KMS-11 (cell line): ENCODE measurements around the gene CYSTM1.

Experiments used
- H2AFZ ChIP-seq: fragments of 200-600 bp; sonication (generic); 2 replicates; pipeline ENCODE4 v1.6.1; 2016; ENCODE audit warnings: antibody characterized with exemption, mixed run types, low read depth
- H3K27ac ChIP-seq: fragments of 200-600 bp; sonication (generic); 2 replicates; pipeline ENCODE4 v1.6.1; 2016; ENCODE audit warnings: mild to moderate bottlenecking, mixed run types
- H3K27me3 ChIP-seq: fragments of 200-600 bp; sonication (generic); 2 replicates; pipeline ENCODE4 v1.6.1; 2017; ENCODE audit warnings: mild to moderate bottlenecking, low read depth, mixed run types, moderate library complexity; ENCODE audit not compliant: insufficient read depth
- H3K36me3 ChIP-seq: fragments of 200-600 bp; sonication (generic); 2 replicates; pipeline ENCODE4 v1.6.1; 2017; ENCODE audit warnings: mild to moderate bottlenecking, mixed run types; ENCODE audit not compliant: insufficient read depth
- H3K4me1 ChIP-seq: fragments of 200-600 bp; sonication (generic); 2 replicates; pipeline ENCODE4 v1.6.1; 2016; ENCODE audit warnings: mild to moderate bottlenecking, low read depth, mixed run types; ENCODE audit not compliant: poor library complexity, severe bottlenecking
- H3K4me2 ChIP-seq: fragments of 200-600 bp; sonication (generic); 2 replicates; pipeline ENCODE4 v1.7.0; 2016; ENCODE audit warnings: mild to moderate bottlenecking, mixed run types
- H3K4me3 ChIP-seq: fragments of 200-600 bp; sonication (generic); IDR thresholded peaks from 2 replicates; pipeline ENCODE4 v1.6.1; 2017; ENCODE audit warnings: low read depth, low read length, mixed read lengths; ENCODE audit not compliant: insufficient read depth
- H3K79me2 ChIP-seq: fragments of 200-600 bp; sonication (generic); 2 replicates; pipeline ENCODE4 v1.6.1; 2016; ENCODE audit warnings: low read depth, mixed run types; ENCODE audit not compliant: insufficient read depth
- H3K9ac ChIP-seq: fragments of 200-600 bp; sonication (generic); 2 replicates; pipeline ENCODE4 v1.6.1; 2016; ENCODE audit warnings: mild to moderate bottlenecking, mixed run types
- H4K20me1 ChIP-seq: fragments of 200-600 bp; sonication (generic); 2 replicates; pipeline ENCODE4 v1.6.1; 2016; ENCODE audit warnings: mild to moderate bottlenecking, mixed run types; ENCODE audit not compliant: insufficient read depth
- TF ChIP-seq, protein P1 (sequence below): fragments of 200-600 bp; sonication (generic); conservative IDR thresholded peaks from 2 replicates; pipeline ENCODE4 v1.6.1; 2017; ENCODE audit warnings: low read depth, mild to moderate bottlenecking, antibody characterized with exemption, low read length, moderate library complexity, mixed read lengths

CYSTM1 gene

DNA sequence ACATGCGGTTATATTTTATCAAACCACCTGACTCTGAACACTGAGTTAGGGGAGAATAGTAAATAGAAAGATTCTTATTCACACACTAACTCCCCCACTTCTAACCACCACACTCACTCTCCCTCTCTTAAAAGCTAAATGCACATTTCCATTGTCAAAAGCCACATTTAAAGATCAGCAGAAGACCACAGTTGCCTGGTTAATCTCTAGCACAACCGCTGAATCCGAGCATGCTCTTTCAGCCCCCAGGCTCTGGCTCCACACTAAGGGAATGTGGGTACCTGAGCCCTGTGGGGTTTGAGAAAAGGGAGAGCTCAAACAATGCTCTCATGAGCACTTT lies 92.2 kb downstream of the CYSTM1 start:
- TF ChIP-seq, protein P1, sequence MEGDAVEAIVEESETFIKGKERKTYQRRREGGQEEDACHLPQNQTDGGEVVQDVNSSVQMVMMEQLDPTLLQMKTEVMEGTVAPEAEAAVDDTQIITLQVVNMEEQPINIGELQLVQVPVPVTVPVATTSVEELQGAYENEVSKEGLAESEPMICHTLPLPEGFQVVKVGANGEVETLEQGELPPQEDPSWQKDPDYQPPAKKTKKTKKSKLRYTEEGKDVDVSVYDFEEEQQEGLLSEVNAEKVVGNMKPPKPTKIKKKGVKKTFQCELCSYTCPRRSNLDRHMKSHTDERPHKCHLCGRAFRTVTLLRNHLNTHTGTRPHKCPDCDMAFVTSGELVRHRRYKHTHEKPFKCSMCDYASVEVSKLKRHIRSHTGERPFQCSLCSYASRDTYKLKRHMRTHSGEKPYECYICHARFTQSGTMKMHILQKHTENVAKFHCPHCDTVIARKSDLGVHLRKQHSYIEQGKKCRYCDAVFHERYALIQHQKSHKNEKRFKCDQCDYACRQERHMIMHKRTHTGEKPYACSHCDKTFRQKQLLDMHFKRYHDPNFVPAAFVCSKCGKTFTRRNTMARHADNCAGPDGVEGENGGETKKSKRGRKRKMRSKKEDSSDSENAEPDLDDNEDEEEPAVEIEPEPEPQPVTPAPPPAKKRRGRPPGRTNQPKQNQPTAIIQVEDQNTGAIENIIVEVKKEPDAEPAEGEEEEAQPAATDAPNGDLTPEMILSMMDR: no peak
- Histone ChIP-seq H3K27ac (peak overlapping the region; percentile 26; the same call in 1 of the 2 replicates), H3K27me3 (no peaks in the 10 kb centered on the region; the same call in 1 of the 2 replicates), H3K4me3 (no peak overlapping the region), H2AFZ (no peak overlapping the region), H4K20me1 (no peaks in the 10 kb centered on the region; the same call in 1 of the 2 replicates), H3K9ac (no peak overlapping the region), H3K79me2 (no peaks in the 10 kb centered on the region), H3K4me1 (peaks cover 49% of the 10 kb centered on the region), H3K4me2 (peak overlapping the region; percentile 74), H3K36me3 (no peaks in the 10 kb centered on the region)

DNA sequence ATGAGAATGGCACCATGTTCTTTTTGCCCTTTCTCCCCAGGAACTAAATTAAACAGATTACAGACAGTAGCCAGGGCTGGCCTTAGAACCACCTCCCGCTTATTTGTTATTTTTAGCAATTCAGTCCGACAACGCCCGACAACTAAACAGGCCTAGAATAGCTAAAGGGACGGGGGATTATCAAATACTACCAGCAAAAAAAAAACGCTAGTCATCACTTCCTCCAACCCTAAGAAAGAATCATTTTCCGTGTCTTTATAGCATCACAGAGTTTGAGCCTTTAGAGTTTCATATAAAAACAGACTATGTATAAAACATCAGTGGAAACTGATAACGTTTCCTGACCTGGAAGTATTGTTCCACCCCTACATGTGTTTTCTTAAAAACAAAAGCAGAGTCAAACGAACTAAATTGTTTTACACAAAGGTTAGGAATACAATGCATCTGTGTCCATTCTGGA lies 92.6 kb downstream of the CYSTM1 start:
- TF ChIP-seq, protein P1: no peak
- no peaks in the 10 kb centered on the region for H3K79me2 ChIP-seq
- H3K4me1 ChIP-seq: peaks cover 49% of the 10 kb centered on the region
- H4K20me1 ChIP-seq: no peaks in the 10 kb centered on the region; the same call in 1 of the 2 replicates
- no peaks in the 10 kb centered on the region for H3K36me3 ChIP-seq
- H3K27ac ChIP-seq: peak overlapping the region; percentile 26; the same call in 1 of the 2 replicates
- no peaks in the 10 kb centered on the region; the same call in 1 of the 2 replicates for H3K27me3 ChIP-seq
- H3K9ac ChIP-seq: no peak overlapping the region
- peak overlapping the region; percentile 74 for H3K4me2 ChIP-seq
- no peak overlapping the region for H2AFZ ChIP-seq
- no peak overlapping the region for H3K4me3 ChIP-seq

DNA sequence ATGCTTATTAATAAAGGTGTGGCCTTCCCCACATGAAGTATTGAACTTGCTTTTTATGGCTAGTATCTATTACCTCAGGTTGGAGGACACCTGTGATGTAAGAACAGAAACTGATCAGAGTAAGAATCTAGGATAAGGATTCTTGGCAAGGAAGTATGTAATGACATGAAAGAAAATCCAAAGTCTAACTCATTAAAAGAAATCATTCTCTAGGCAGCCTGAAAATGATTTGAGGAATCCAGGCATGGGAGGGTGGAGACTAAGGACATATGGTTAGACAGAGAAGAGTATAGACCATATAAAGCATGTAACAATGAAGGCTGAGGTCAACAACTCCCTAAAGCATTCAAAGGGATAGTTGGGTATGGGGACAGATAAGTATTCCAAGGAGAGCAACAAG lies 95.0 kb downstream of the CYSTM1 start:
- TF ChIP-seq, protein P1: no peak
- H3K4me2 ChIP-seq: no peak overlapping the region
- H3K4me3 ChIP-seq: no peak overlapping the region

DNA sequence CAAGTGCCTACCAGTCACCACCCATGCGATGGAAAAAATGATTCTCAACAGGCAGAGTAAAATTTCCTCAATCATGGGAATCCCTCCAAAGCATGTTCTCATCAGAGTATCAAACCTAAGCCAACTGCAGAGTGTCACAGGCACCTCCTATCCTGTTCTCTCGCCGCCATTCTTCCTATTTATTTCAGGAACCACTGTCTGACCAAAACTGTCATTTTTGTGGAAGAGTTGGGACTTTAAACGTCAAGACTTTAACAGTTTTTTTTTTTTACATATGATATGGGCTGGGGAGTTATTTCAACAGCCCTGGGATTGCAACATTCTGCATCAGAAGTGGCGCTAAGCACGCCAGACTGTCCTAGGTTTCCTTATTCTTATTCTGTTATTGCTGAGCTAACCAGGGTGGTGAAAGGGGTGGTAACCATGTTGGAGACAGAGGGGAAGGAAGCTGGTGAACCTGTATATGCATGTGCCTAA lies 98.5 kb downstream of the CYSTM1 start:
- Histone ChIP-seq H3K27me3 (no peaks in the 10 kb centered on the region), H3K9ac (no peak overlapping the region), H2AFZ (no peak overlapping the region), H3K4me2 (no peak overlapping the region), H4K20me1 (no peaks in the 10 kb centered on the region), H3K4me1 (peaks cover 6% of the 10 kb centered on the region), H3K36me3 (no peaks in the 10 kb centered on the region), H3K27ac (no peak overlapping the region), H3K79me2 (no peaks in the 10 kb centered on the region), H3K4me3 (no peak overlapping the region)
- TF ChIP-seq, protein P1: no peak

More for the DNA sequence above, 95.0 kb downstream of the CYSTM1 start:
- Histone ChIP-seq H3K27me3 (no peaks in the 10 kb centered on the region; the same call in 1 of the 2 replicates), H4K20me1 (no peaks in the 10 kb centered on the region; the same call in 1 of the 2 replicates), H3K9ac (no peak overlapping the region), H3K79me2 (no peaks in the 10 kb centered on the region), H2AFZ (no peak overlapping the region), H3K27ac (no peak overlapping the region), H3K4me1 (peaks cover 40% of the 10 kb centered on the region), H3K36me3 (no peaks in the 10 kb centered on the region)
